ENCODE data around the gene ERCC5. TPM values are rescaled to one million over a fixed set of nuclear protein-coding genes. Genes with fewer than 3 reads are reported as not detected.
A peak's percentile ranks its signal among the peaks of the same experiment; 100 is the strongest.

The ERCC5 gene
- total RNA-seq, 1 donor from 2014 or later, result 46.6 TPM

DNA sequence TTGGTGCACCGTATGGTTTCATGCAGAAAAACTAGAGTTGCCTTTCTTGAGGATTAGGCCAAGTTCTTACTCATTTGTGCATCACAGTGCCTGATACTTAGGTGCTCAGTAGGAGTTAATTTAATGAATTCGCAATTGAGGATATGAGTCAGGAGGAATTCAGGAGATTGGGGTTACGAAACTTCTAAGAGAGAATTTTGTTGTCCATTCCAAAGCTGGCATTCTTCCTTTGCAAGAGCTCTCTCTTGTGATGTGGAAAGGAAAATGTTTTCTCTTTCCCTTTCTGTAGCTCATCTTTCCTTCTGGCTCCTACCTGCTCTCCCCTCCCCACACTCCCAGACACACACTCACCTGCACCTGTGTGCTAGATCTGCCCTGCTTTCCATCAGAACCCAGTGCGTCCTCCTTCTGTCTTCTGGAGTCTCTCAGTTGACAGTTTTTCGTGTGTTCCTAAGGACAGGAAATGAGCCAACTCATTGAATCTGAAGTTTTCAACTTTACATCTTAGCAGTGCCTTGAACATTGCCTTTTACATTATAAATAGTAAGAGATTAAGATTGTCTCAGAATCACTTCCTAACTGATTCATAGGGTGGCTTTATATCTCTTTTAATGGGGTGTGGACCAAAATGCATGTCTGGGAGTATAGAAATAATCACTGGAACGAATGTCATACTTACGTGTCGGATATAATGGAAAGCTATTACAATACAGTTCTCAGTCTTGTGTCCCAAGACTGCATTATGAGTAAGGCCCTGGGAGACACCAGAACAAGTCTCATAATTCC, 19.7 kb upstream of the ERCC5 start:
- peaks cover 13% of the 10 kb centered on the region for H3K9me3 Mint-ChIP-seq
- no peaks in the 10 kb centered on the region for H3K27me3 Mint-ChIP-seq (ENCODE audit: low read depth)
- DNase-seq (ENCODE audit: low spot score in 2 of 2, unreplicated experiment in 2 of 2), result no peak
- TF ChIP-seq, protein P1, sequence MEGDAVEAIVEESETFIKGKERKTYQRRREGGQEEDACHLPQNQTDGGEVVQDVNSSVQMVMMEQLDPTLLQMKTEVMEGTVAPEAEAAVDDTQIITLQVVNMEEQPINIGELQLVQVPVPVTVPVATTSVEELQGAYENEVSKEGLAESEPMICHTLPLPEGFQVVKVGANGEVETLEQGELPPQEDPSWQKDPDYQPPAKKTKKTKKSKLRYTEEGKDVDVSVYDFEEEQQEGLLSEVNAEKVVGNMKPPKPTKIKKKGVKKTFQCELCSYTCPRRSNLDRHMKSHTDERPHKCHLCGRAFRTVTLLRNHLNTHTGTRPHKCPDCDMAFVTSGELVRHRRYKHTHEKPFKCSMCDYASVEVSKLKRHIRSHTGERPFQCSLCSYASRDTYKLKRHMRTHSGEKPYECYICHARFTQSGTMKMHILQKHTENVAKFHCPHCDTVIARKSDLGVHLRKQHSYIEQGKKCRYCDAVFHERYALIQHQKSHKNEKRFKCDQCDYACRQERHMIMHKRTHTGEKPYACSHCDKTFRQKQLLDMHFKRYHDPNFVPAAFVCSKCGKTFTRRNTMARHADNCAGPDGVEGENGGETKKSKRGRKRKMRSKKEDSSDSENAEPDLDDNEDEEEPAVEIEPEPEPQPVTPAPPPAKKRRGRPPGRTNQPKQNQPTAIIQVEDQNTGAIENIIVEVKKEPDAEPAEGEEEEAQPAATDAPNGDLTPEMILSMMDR (IDR thresholded peaks at IDR 0.05; ENCODE audit: unreplicated experiment), result no peak
- H3K4me1 Mint-ChIP-seq, result no peaks in the 10 kb centered on the region
- H3K27ac Mint-ChIP-seq, result no peak overlapping the region
- H3K4me3 Mint-ChIP-seq, result no peak overlapping the region
- H3K36me3 Mint-ChIP-seq, result peaks cover 36% of the 10 kb centered on the region

DNA sequence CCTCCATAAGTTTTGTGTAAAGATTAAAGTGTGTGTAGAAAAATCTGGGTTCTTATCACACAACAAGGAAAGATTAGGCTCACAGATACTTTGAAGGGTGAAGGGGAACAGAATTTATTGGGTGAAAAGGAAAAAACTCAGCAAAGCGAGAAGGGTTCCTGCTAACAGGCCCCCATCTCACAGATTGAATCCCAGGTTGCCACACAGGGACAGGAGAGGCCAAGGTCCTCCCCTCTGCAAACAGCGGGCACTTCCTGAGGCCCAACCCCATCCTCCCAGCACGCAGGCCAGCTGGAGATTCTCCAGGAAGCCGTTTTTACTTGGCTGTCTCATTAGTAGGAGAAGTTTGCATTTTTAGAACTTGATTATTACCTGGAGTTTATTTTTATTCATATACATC, 15.2 kb upstream of the ERCC5 start:
- TF ChIP-seq, protein P1 (IDR thresholded peaks at IDR 0.05; ENCODE audit: unreplicated experiment), result no peak
- Mint-ChIP-seq H3K9me3 (no peaks in the 10 kb centered on the region), H3K4me3 (no peak overlapping the region), H3K4me1 (no peaks in the 10 kb centered on the region), H3K27me3 (ENCODE audit: low read depth) (no peaks in the 10 kb centered on the region), H3K27ac (peak overlapping the region; percentile 16), H3K36me3 (peaks cover 14% of the 10 kb centered on the region)
- DNase-seq (ENCODE audit: low spot score in 2 of 2, unreplicated experiment in 2 of 2), result no peak

DNA sequence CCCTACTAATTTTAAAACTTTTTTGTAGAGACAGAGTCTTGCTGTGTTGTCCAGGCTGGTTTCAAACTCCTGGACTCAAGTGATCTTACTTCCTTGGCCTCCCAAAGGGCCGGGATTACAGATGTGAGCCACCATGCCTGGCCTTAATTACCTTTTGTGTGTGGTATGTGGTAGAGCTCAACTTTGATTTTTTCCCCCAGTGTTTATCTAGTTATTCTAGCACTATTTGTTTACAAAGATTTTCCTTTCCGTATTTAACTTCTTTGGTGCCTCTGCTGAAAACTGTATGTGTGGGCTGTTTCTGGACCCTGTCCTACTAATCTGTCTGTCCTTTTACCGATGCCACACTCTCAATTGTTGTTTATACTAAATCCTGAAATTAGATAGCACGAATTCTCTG, 9.4 kb upstream of the ERCC5 start:
- peaks cover 4% of the 10 kb centered on the region for H3K9me3 Mint-ChIP-seq
- no peak overlapping the region for H3K4me3 Mint-ChIP-seq
- H3K27ac Mint-ChIP-seq, result no peak overlapping the region
- TF ChIP-seq, protein P1 (IDR thresholded peaks at IDR 0.05; ENCODE audit: unreplicated experiment), result no peak
- no peaks in the 10 kb centered on the region for H3K4me1 Mint-ChIP-seq
- no peaks in the 10 kb centered on the region for H3K27me3 Mint-ChIP-seq (ENCODE audit: low read depth)
- no peak for DNase-seq (ENCODE audit: low spot score in 2 of 2, unreplicated experiment in 2 of 2)
- peaks cover 27% of the 10 kb centered on the region for H3K36me3 Mint-ChIP-seq

DNA sequence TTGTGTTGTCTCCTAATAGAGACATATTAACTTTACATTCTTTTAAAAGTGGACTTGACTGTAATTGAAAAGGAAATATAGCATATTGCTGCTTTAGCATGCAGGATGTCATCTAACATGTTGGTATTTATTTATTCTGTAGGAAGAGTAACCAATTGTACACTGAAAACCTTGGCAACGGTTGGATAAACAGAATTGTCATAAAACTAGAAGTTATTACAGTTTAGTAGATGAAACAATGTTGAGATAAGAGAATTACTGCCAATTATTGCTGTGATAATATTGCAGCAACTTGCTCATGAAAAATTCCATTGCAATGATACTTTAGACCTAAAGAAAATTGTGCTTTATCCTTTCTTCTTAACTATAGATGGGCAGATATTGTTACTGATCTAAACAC, 7.6 kb upstream of the ERCC5 start:
- TF ChIP-seq, protein P1 (IDR thresholded peaks at IDR 0.05; ENCODE audit: unreplicated experiment), result no peak
- no peak for DNase-seq (ENCODE audit: low spot score in 2 of 2, unreplicated experiment in 2 of 2)
- Mint-ChIP-seq H3K4me1 (no peaks in the 10 kb centered on the region), H3K4me3 (no peak overlapping the region), H3K36me3 (peaks cover 21% of the 10 kb centered on the region), H3K9me3 (peaks cover 4% of the 10 kb centered on the region), H3K27me3 (ENCODE audit: low read depth) (no peaks in the 10 kb centered on the region), H3K27ac (no peak overlapping the region)

DNA sequence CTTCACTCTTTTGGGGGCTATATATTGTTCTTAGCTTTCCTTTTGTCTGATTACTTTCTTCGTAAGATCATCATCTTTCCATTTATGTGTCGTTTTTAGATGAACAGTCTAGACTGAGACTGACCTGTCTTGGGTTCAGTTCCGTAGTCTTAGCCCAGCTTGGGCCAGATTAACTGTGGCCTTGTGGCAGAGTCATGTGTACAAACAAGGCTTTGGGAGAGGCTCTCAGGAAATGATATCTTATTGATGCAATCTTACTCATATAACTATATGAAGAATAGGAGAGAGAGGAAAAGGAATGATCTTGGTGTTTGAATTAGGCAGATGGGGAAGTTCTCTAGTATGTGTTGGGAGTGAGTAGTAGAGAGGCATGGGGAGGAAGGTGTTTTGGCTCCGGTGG, 6.8 kb upstream of the ERCC5 start:
- H3K36me3 Mint-ChIP-seq, result peaks cover 21% of the 10 kb centered on the region
- no peak overlapping the region for H3K4me3 Mint-ChIP-seq
- no peaks in the 10 kb centered on the region for H3K27me3 Mint-ChIP-seq (ENCODE audit: low read depth)
- no peak overlapping the region for H3K27ac Mint-ChIP-seq
- TF ChIP-seq, protein P1 (IDR thresholded peaks at IDR 0.05; ENCODE audit: unreplicated experiment), result no peak
- peaks cover 4% of the 10 kb centered on the region for H3K9me3 Mint-ChIP-seq
- DNase-seq (ENCODE audit: low spot score in 2 of 2, unreplicated experiment in 2 of 2), result no peak
- no peaks in the 10 kb centered on the region for H3K4me1 Mint-ChIP-seq
